ENCODE measurements around the gene CFAP299. TPM values are rescaled to one million over a fixed set of nuclear protein-coding genes. Genes with fewer than 3 reads are reported as not detected.

The CFAP299 gene
- total and polyA plus RNA-seq, 2 donors (not counting 1 experiment from before 2014, with no cell fraction given) = not detected

- Histone ChIP-seq H3K27me3 (replicated peaks in 1 of 4; ENCODE audit: control extremely low read depth in 1 of 4, control insufficient read depth in 3 of 4, insufficient read depth in 4 of 4, low read length in 3 of 4) (no peaks in the 10 kb centered on the region), H3K9me3 (ENCODE audit: control extremely low read depth in 1 of 3, control insufficient read depth in 2 of 3, insufficient read depth in 1 of 3, low read length in 2 of 3) (no peaks in the 10 kb centered on the region), H3K4me2 (replicated peaks; ENCODE audit: low read depth, low read length, poor library complexity, severe bottlenecking) (no peak overlapping the region), H3K4me1 (ENCODE audit: control insufficient read depth in 2 of 2, insufficient read depth in 2 of 2, low read length in 2 of 2) (peaks cover 20 to 41% of the 10 kb centered on the region in 2 donors), H4K20me1 (ENCODE audit: control insufficient read depth, insufficient read depth, low read length, poor library complexity, severe bottlenecking) (no peaks in the 10 kb centered on the region), H3K4me3 (ENCODE audit: control extremely low read depth in 1 of 5, extremely low read depth in 1 of 5, insufficient read depth in 1 of 5, low read depth in 2 of 5, low read length in 4 of 5) (no peak overlapping the region), H2AFZ (ENCODE audit: insufficient read depth, low read depth, low read length, poor library complexity, severe bottlenecking) (no peak overlapping the region), H3K27ac (ENCODE audit: low read length in 2 of 2) (no peak overlapping the region), H3K9ac (ENCODE audit: low read length) (no peak overlapping the region), H3K36me3 (replicated peaks in 1 of 2; ENCODE audit: control extremely low read depth in 1 of 2, control insufficient read depth in 1 of 2, extremely low read depth in 1 of 2, insufficient read depth in 2 of 2, low read length in 1 of 2) (no peaks in the 10 kb centered on the region), H3K79me2 (ENCODE audit: control insufficient read depth, insufficient read depth, low read length) (no peaks in the 10 kb centered on the region)
- no peak for ATAC-seq (ENCODE audit: low read depth)
- no peak for DNase-seq
- intact Hi-C loops (cut with micrococcal nuclease) = loop anchor here (10.0 kb wide), 2 partner anchors 249 to 261 kb away; no protein-coding TSS in a partner anchor
- no peak overlapping the region for H3K4me3 Mint-ChIP-seq
- CTCF ChIA-PET = interaction anchor here (2.0 to 2.8 kb wide), 2 partner anchors 376 to 426 kb away, joined by 5 to 7 read pairs; no protein-coding TSS in a partner anchor
- H3K9me3 Mint-ChIP-seq (ENCODE audit: insufficient read depth) = no peaks in the 10 kb centered on the region
- POLR2A ChIA-PET = no interaction called here
- H3K27ac Mint-ChIP-seq = no peak overlapping the region
- peaks cover 37% of the 10 kb centered on the region for H3K4me1 Mint-ChIP-seq
- TF ChIP-seq EZH2 (IDR thresholded peaks at IDR 0.05; ENCODE audit: borderline replicate concordance, insufficient read depth, low read depth, low read length, poor library complexity, severe bottlenecking) = no peak
- TF ChIP-seq, protein P1, sequence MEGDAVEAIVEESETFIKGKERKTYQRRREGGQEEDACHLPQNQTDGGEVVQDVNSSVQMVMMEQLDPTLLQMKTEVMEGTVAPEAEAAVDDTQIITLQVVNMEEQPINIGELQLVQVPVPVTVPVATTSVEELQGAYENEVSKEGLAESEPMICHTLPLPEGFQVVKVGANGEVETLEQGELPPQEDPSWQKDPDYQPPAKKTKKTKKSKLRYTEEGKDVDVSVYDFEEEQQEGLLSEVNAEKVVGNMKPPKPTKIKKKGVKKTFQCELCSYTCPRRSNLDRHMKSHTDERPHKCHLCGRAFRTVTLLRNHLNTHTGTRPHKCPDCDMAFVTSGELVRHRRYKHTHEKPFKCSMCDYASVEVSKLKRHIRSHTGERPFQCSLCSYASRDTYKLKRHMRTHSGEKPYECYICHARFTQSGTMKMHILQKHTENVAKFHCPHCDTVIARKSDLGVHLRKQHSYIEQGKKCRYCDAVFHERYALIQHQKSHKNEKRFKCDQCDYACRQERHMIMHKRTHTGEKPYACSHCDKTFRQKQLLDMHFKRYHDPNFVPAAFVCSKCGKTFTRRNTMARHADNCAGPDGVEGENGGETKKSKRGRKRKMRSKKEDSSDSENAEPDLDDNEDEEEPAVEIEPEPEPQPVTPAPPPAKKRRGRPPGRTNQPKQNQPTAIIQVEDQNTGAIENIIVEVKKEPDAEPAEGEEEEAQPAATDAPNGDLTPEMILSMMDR (IDR thresholded peaks at IDR 0.05) = no peak
- no peaks in the 10 kb centered on the region for H3K27me3 Mint-ChIP-seq
Measured at GRCh38 chr4:80613470-80613869, 277.9 kb downstream of the CFAP299 start.

- ChIA-PET POLR2A (no interaction called here), CTCF (interaction anchor here (2.0 to 2.8 kb wide), 2 partner anchors 376 to 426 kb away, joined by 5 to 7 read pairs; no protein-coding TSS in a partner anchor)
- H3K9me3 ChIP-seq (ENCODE audit: control extremely low read depth in 1 of 3, control insufficient read depth in 2 of 3, insufficient read depth in 1 of 3, low read length in 2 of 3) = no peaks in the 10 kb centered on the region
- no peak overlapping the region for H3K4me3 ChIP-seq (ENCODE audit: control extremely low read depth in 1 of 5, extremely low read depth in 1 of 5, insufficient read depth in 1 of 5, low read depth in 2 of 5, low read length in 4 of 5)
- H3K9me3 Mint-ChIP-seq (ENCODE audit: insufficient read depth) = no peaks in the 10 kb centered on the region
- H3K4me3 Mint-ChIP-seq = no peak overlapping the region
- no peaks in the 10 kb centered on the region for H3K36me3 ChIP-seq (replicated peaks in 1 of 2; ENCODE audit: control extremely low read depth in 1 of 2, control insufficient read depth in 1 of 2, extremely low read depth in 1 of 2, insufficient read depth in 2 of 2, low read length in 1 of 2)
- no peak for TF ChIP-seq EZH2 (IDR thresholded peaks at IDR 0.05; ENCODE audit: borderline replicate concordance, insufficient read depth, low read depth, low read length, poor library complexity, severe bottlenecking)
- TF ChIP-seq, protein P1 (IDR thresholded peaks at IDR 0.05) = no peak
- H3K27me3 ChIP-seq (replicated peaks in 1 of 4; ENCODE audit: control extremely low read depth in 1 of 4, control insufficient read depth in 3 of 4, insufficient read depth in 4 of 4, low read length in 3 of 4) = no peaks in the 10 kb centered on the region
- DNase-seq (no peak), ATAC-seq (ENCODE audit: low read depth) (no peak)
- H3K27me3 Mint-ChIP-seq = no peaks in the 10 kb centered on the region
- H3K4me2 ChIP-seq (replicated peaks; ENCODE audit: low read depth, low read length, poor library complexity, severe bottlenecking) = no peak overlapping the region
- H3K79me2 ChIP-seq (ENCODE audit: control insufficient read depth, insufficient read depth, low read length) = no peaks in the 10 kb centered on the region
- H2AFZ ChIP-seq (ENCODE audit: insufficient read depth, low read depth, low read length, poor library complexity, severe bottlenecking) = no peak overlapping the region
- no peak overlapping the region for H3K27ac ChIP-seq (ENCODE audit: low read length in 2 of 2)
- WGBS (ENCODE audit: insufficient coverage) = 100% methylated on average over 5 of the region's 6 CpGs
- intact Hi-C loops (cut with micrococcal nuclease) = loop anchor here (10.0 kb wide), 2 partner anchors 250 to 260 kb away; no protein-coding TSS in a partner anchor
- H3K9ac ChIP-seq (ENCODE audit: low read length) = no peak overlapping the region
- H3K27ac Mint-ChIP-seq = no peak overlapping the region
- no peaks in the 10 kb centered on the region for H4K20me1 ChIP-seq (ENCODE audit: control insufficient read depth, insufficient read depth, low read length, poor library complexity, severe bottlenecking)
- peaks cover 35% of the 10 kb centered on the region for H3K4me1 Mint-ChIP-seq
- peaks cover 20 to 41% of the 10 kb centered on the region in 2 donors for H3K4me1 ChIP-seq (ENCODE audit: control insufficient read depth in 2 of 2, insufficient read depth in 2 of 2, low read length in 2 of 2)
Measured at GRCh38 chr4:80614319-80614718, 278.8 kb downstream of the CFAP299 start.
